Memory B cell (primary cell): ENCODE measurements around the gene PKP3.
A peak's percentile ranks its signal among the peaks of the same experiment; 100 is the strongest.

Experiments
- ATAC-seq: fragments of 150-1000 bp; cut with Tn5 transposase; 2 replicates; pipeline ENCODE4 v1.10.0; 2021; ENCODE audit warnings: low read depth, mild to moderate bottlenecking, moderate library complexity
- DNase-seq, 2 donors: peaks; one replicate each; pipeline ENCODE4 v3.0.0; 2022; ENCODE audit warnings: low spot score in 2 of 2
- H3K27ac Mint-ChIP-seq: one replicate; pipeline ENCODE4 v1.8.0; 2022; ENCODE audit warnings: mild to moderate bottlenecking, moderate library complexity, mixed read lengths
- H3K27me3 Mint-ChIP-seq: one replicate; pipeline ENCODE4 v1.8.0; 2022; ENCODE audit warnings: mixed read lengths
- H3K36me3 Mint-ChIP-seq: one replicate; pipeline ENCODE4 v1.8.0; 2022; ENCODE audit warnings: mild to moderate bottlenecking, mixed read lengths
- H3K4me1 Mint-ChIP-seq: one replicate; pipeline ENCODE4 v1.8.0; 2022; ENCODE audit warnings: mixed read lengths
- H3K4me3 Mint-ChIP-seq: one replicate; pipeline ENCODE4 v1.8.0; 2022; ENCODE audit warnings: mild to moderate bottlenecking, moderate library complexity, mixed read lengths
- H3K9me3 Mint-ChIP-seq: one replicate; pipeline ENCODE4 v1.8.0; 2022; ENCODE audit warnings: mixed read lengths

PKP3 gene

DNA sequence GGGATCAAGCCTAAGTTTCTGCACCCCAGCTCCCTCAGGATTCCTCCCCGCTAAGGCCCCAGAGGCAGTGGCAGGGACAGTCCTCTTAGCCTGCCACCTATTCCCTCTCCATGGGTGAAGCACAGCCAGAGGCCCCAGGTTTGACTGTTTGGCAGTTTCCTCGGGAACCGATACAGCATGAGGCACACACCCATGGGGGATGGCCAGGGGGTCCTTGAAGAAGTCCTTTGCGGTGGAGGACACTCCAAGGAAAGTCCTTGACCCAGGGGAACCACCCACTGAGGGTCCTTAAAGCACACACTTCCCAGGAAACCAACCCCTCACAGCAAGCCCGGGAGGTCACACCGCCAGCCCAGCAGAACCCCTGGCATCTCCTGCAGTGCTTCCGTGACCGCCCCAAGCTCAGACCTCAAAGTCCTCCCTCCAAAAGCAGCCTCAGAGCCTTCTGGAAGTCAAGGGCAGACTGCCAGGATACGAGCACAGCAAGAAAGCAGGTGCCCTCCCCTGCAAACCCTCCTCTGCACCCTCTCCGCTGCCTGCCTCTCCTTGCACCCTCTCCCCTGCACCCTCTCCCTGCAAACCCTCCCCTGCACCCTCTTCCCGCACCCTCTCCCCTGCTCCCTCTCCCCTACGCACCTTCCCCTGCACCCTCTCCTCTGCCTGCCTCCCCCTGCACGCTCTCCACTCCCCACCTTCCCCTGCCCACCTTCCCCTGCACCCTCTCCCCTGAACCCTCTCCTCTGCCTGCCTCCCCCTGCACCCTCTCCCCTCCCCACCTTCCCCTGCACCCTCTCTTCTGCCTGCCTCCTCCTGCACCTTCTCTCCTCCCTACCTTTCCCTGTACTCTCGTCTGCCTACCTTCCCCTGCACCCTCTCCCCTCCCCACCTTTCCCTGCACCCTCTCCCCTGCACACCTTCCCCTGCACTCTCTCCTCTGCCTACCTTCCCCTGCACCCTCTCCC lies 19.4 kb downstream of the PKP3 start:
- H3K36me3 Mint-ChIP-seq = no peaks in the 10 kb centered on the region
- H3K27me3 Mint-ChIP-seq = no peaks in the 10 kb centered on the region
- H3K27ac Mint-ChIP-seq = no peak overlapping the region
- no peaks in the 10 kb centered on the region for H3K9me3 Mint-ChIP-seq
- H3K4me3 Mint-ChIP-seq = peak overlapping the region; percentile 91
- H3K4me1 Mint-ChIP-seq = peaks cover 27% of the 10 kb centered on the region
- peak in 1 of 2 donors; percentile 11 for DNase-seq
- ATAC-seq = no peak

- peak overlapping the region; percentile 46 for H3K27ac Mint-ChIP-seq
- DNase-seq (no peak), ATAC-seq (peak; percentile 28)
- H3K9me3 Mint-ChIP-seq = no peaks in the 10 kb centered on the region
- peak overlapping the region; percentile 91 for H3K4me3 Mint-ChIP-seq
- peaks cover 27% of the 10 kb centered on the region for H3K4me1 Mint-ChIP-seq
- H3K27me3 Mint-ChIP-seq = no peaks in the 10 kb centered on the region
- H3K36me3 Mint-ChIP-seq = no peaks in the 10 kb centered on the region
These were observed 20.4 kb downstream of the PKP3 start for GRCh38 chr11:414318-414857.

- Mint-ChIP-seq H3K4me3 (peak overlapping the region; percentile 91), H3K36me3 (no peaks in the 10 kb centered on the region), H3K27me3 (no peaks in the 10 kb centered on the region), H3K4me1 (peaks cover 27% of the 10 kb centered on the region), H3K27ac (no peak overlapping the region), H3K9me3 (no peaks in the 10 kb centered on the region)
- no peak for ATAC-seq
- DNase-seq = peak in 1 of 2 donors; percentile 20
These were observed 21.6 kb downstream of the PKP3 start for GRCh38 chr11:415640-416041.

DNA sequence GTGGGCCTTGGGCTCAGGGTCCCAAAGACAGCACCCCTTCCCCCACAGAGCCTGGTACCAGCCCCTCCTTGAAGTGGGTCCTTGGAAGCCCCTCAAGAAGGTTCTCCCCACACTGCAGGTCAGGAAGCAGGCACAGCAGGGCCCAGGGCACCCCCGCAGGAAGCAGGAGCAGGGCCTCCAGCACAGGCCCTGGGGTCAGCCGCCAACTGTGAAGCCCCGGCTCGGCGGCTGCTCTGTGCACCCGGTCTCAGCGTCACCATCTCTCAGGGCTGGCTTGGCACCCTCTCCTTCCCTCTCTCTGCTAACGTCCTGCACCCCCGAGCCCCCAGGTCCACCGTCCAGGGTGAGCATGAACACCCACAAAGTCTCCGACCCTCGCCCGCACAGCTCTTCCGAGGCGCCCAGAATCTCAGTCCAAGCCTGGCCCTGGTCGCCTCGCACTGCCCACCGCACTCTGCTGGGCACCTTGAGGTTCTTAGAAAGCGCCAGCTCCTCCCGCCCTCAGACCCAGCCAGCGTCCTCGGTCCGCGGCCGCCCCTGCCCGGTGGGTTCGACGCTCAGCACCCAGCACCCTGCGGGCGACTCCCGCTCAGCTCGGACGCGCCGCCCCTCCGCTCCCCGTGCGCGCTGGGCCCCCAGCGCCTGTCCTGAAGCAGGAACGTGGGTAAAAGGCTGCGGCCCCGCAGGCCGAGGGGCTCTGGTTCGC lies 22.2 kb downstream of the PKP3 start:
- no peak for ATAC-seq
- H3K9me3 Mint-ChIP-seq = no peaks in the 10 kb centered on the region
- no peaks in the 10 kb centered on the region for H3K27me3 Mint-ChIP-seq
- peaks cover 27% of the 10 kb centered on the region for H3K4me1 Mint-ChIP-seq
- H3K36me3 Mint-ChIP-seq = no peaks in the 10 kb centered on the region
- DNase-seq = peak in 1 of 2 donors; percentile 12
- H3K4me3 Mint-ChIP-seq = peak overlapping the region; percentile 91
- H3K27ac Mint-ChIP-seq = no peak overlapping the region

DNA sequence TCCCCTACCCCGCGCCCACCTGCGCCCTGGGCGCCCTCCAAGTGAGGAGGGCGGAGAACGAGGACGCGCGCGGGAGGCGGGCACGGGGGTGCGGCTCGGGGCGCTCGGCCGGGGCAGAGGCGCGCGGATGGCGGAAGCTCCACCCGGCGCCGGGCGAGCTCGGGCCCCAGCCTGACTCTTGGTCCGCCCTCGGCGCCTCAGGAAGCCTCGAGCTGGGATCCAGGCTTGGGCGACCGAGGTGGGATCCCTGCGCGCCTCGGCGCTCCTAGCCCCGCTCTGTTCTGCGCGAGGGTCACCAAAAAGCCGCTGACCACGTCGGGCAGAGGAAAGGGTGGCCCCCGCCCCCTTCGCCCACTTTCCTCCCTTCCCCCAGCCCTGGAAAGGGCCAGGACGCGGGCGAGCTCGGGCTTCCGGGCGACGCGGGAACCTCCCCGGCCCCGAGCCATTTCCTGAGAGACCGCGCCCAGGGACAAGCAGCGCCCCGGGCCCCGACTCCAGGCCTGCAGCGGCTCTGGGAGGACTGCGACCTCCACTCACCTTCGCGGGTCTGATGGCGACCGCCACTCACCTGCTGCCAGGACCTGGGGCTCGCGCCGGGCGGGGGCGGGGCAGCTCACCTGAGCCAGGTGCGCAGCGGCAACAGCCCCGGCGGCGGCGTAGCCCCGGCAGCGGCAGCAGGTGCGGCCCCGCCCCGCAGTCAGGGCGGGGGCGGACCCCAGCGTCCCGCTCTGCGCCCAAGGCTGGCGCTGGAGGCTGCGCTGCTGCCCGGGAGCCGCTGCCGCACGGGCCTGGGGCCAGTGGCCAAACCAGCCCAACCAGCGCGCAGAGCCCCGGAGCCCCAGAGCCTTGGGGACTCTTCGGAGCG lies 23.0 kb downstream of the PKP3 start:
- DNase-seq (peak in 1 of 2 donors; percentile 42), ATAC-seq (peak; percentile 63)
- Mint-ChIP-seq H3K9me3 (no peaks in the 10 kb centered on the region), H3K4me1 (peaks cover 27% of the 10 kb centered on the region), H3K27me3 (no peaks in the 10 kb centered on the region), H3K4me3 (peak overlapping the region; percentile 91), H3K27ac (no peak overlapping the region), H3K36me3 (no peaks in the 10 kb centered on the region)

GRCh38 chr11:417652-418342 lies 23.8 kb downstream of the PKP3 start:
- peak overlapping the region; percentile 54 for H3K27ac Mint-ChIP-seq

DNA sequence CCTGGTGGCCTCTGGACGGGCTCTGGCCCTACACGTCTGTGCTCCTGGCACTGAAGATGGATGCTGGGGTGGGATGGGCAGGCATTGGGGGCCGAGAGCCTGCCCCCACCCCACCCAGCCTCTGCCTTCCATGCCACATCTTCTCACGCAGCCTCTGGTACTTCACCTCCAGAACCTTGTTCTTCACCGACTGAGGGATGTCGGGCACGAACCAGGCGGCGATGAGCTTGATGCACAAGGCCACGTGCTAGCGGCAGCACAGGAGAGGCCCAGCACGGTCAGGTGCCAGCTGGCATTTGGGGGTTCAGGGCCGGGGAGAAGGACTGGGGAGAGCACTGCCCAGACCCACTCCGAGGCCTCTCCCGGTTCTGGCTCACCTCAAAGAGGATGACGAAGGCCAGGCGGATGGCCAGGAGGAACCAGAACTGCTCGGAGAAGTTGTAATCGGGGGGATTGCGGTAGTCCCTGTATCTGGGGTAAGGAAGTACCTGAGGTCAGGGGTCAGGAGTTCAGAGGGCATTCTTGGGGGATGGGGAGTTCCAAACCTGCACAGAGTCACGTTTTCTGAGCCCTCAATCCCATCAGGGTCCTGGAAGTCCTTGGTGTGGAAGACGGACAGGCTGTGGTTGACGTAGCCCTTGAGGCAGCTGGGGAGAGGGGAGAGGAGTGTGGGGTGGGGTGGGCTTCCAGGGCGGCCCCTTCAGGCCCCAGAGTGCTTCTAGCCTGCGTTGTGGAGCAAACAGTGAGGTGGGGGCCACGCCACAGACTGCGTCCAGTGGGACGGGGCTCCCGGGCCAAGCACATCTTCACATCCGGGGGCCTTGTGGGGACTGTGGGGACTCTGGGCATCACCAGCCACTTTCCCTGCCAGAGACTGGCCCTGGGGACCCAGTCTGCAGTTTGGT lies 24.6 kb downstream of the PKP3 start:
- no peaks in the 10 kb centered on the region for H3K27me3 Mint-ChIP-seq
- H3K4me1 Mint-ChIP-seq = peaks cover 21% of the 10 kb centered on the region
- no peak for ATAC-seq
- H3K27ac Mint-ChIP-seq = peak overlapping the region; percentile 54
- no peaks in the 10 kb centered on the region for H3K9me3 Mint-ChIP-seq
- H3K4me3 Mint-ChIP-seq = no peak overlapping the region
- H3K36me3 Mint-ChIP-seq = peaks cover 2% of the 10 kb centered on the region
- DNase-seq = peak in 1 of 2 donors; percentile 12

More at GRCh38 chr11:417652-418342, 23.8 kb downstream of the PKP3 start:
- H3K4me3 Mint-ChIP-seq = peak overlapping the region; percentile 81
- peaks cover 2% of the 10 kb centered on the region for H3K36me3 Mint-ChIP-seq
- no peaks in the 10 kb centered on the region for H3K27me3 Mint-ChIP-seq
- DNase-seq (peak in 1 of 2 donors; percentile 12), ATAC-seq (no peak)
- peaks cover 27% of the 10 kb centered on the region for H3K4me1 Mint-ChIP-seq
- H3K9me3 Mint-ChIP-seq = no peaks in the 10 kb centered on the region

DNA sequence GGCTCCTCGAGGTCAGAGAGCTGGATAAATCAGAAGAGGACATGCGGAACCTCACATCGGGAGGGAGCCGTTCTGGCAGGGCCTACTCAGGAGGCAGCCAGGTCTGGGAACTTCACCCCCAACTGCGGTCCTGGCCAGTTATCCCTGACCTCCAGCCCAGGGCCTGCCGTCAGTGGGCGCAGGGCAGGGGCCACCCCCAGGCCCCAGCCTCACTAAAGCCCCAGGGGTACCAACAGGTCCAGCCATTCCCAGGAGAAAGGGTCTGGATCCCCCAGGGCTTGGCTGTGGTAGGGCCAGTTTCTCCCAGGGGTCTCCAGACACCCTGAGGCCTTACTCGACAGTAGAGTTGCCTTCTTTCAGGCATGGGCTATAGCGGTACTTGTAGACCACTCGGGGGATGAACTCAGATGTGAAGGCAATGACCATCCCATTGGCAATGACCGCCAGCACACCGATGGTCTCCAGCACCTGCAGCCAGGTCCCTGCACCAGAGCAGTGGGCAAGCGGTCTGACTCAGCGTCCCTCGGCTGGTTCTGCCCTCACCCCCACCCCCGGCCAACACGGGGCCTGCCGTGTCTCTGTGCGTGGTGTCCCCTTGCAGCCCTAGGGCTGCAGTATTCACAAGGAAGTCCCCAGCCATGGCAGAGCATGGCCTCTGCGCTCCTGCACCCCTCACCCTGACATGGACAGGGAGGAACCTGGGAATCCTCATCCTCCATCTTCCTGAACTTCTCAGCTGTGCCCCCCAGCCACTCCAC lies 25.4 kb downstream of the PKP3 start:
- H3K27ac Mint-ChIP-seq = no peak overlapping the region
- H3K9me3 Mint-ChIP-seq = no peaks in the 10 kb centered on the region
- peak in 1 of 2 donors; percentile 10 for DNase-seq
- no peak overlapping the region for H3K4me3 Mint-ChIP-seq
- peaks cover 14% of the 10 kb centered on the region for H3K4me1 Mint-ChIP-seq
- no peak for ATAC-seq
- peaks cover 4% of the 10 kb centered on the region for H3K36me3 Mint-ChIP-seq
- no peaks in the 10 kb centered on the region for H3K27me3 Mint-ChIP-seq

GRCh38 chr11:420054-420910 lies 26.3 kb downstream of the PKP3 start:
- Mint-ChIP-seq H3K36me3 (peaks cover 11% of the 10 kb centered on the region), H3K4me1 (peaks cover 6% of the 10 kb centered on the region), H3K4me3 (no peak overlapping the region), H3K27me3 (no peaks in the 10 kb centered on the region), H3K9me3 (peaks cover 4% of the 10 kb centered on the region), H3K27ac (no peak overlapping the region)
- DNase-seq = peak in 1 of 2 donors; percentile 10
- ATAC-seq = no peak

- ATAC-seq (no peak), DNase-seq (no peak)
- no peak overlapping the region for H3K27ac Mint-ChIP-seq
- H3K4me3 Mint-ChIP-seq = no peak overlapping the region
- peaks cover 12% of the 10 kb centered on the region for H3K36me3 Mint-ChIP-seq
- peaks cover 3% of the 10 kb centered on the region for H3K4me1 Mint-ChIP-seq
- H3K9me3 Mint-ChIP-seq = peaks cover 4% of the 10 kb centered on the region
- H3K27me3 Mint-ChIP-seq = no peaks in the 10 kb centered on the region
These were observed 26.9 kb downstream of the PKP3 start for GRCh38 chr11:420911-421321.

GRCh38 chr11:422249-422656 lies 28.2 kb downstream of the PKP3 start:
- Mint-ChIP-seq H3K9me3 (peaks cover 4% of the 10 kb centered on the region), H3K27me3 (no peaks in the 10 kb centered on the region), H3K36me3 (peaks cover 12% of the 10 kb centered on the region), H3K4me3 (no peak overlapping the region), H3K4me1 (no peaks in the 10 kb centered on the region), H3K27ac (peak overlapping the region; percentile 8)
- ATAC-seq (no peak), DNase-seq (peak in 1 of 2 donors; percentile 4)
